Measurements from ENCODE around the gene CCL26. TPM values are rescaled to one million over a fixed set of nuclear protein-coding genes. Genes with fewer than 3 reads are reported as not detected.

The CCL26 gene
- polyA plus RNA-seq, 4 donors: 3.7 TPM; not detected in 3

Other genes with a start within 250 kb of the CCL26 start
- 1 to 10 TPM in 3 of 4 donors, under 1 TPM in 1; 0.22 to 7.1 (median 2.2) TPM for gene HIP1, start 33.3 kb downstream of the CCL26 start, polyA plus RNA-seq
- 10 to 100 TPM in 3 of 4 donors, 1 to 10 TPM in 1; 2.9 to 76.7 (median 31.6) TPM for gene CCL24, start 41.6 kb upstream of the CCL26 start, polyA plus RNA-seq
- 10 to 100 TPM; 55.4 to 67.0 (median 58.0) TPM for gene RHBDD2, start 106.8 kb upstream of the CCL26 start, polyA plus RNA-seq
- gene POR, start 142.9 kb upstream of the CCL26 start, polyA plus RNA-seq: 100 to 1,000 TPM in 3 of 4 donors, 10 to 100 TPM in 1; 80.5 to 461 (median 262) TPM
- gene TMEM120A, start 222.4 kb upstream of the CCL26 start, polyA plus RNA-seq: 100 to 1,000 TPM in 2 of 4 donors, 10 to 100 TPM in 2; 64.7 to 207 (median 151) TPM